PC-3 (cell line): ENCODE measurements around the gene OR8A1. TPM values are rescaled to one million over a fixed set of nuclear protein-coding genes. Genes with fewer than 3 reads are reported as not detected.

Experiments
- ATAC-seq: fragments of 200-7000 bp; cut with Tn5 transposase; 2 replicates; pipeline ENCODE4 v1.9.1; 2020; ENCODE audit warnings: mild to moderate bottlenecking, moderate library complexity
- BruUV-seq: library from RNA; stranded (reverse); fragments of 400-500 nt; replicated peaks from 2 replicates; lab custom pipeline; 2021; lab: Mats Ljungman, UMichigan
- CTCF ChIA-PET: fragments of 300-600 bp; sonication (Branson Sonifier 250); formaldehyde crosslinking; loops from one replicate; lab custom pipeline; 2022; ENCODE audit warnings: antibody characterized with exemption; lab: Charles Lee
- POLR2A ChIA-PET: fragments of 300-600 bp; sonication (Branson Sonifier 250); formaldehyde crosslinking; loops from one replicate; lab custom pipeline; 2022; ENCODE audit warnings: antibody characterized with exemption; ENCODE audit not compliant: unreplicated experiment; lab: Charles Lee
- DNase-seq: peaks from one replicate; pipeline ENCODE4 v3.0.0-alpha.2; 2015
- H2AFZ ChIP-seq: fragments of 300-600 bp; sonication (generic); 2 replicates; pipeline ENCODE4 v1.6.0; 2016; ENCODE audit warnings: antibody characterized with exemption, low read length
- H3F3A ChIP-seq: fragments of 300-600 bp; sonication (generic); one replicate; pipeline ENCODE4 v1.6.0; 2017; ENCODE audit warnings: antibody characterized with exemption, low read length, control low read depth, mild to moderate bottlenecking; ENCODE audit not compliant: unreplicated experiment
- H3K27ac ChIP-seq: fragments of 300-600 bp; sonication (generic); 2 replicates; pipeline ENCODE4 v1.5.1; 2016; ENCODE audit warnings: mild to moderate bottlenecking, low read length
- H3K27me3 ChIP-seq: fragments of 300-600 bp; sonication (generic); 2 replicates; pipeline ENCODE4 v1.6.1; 2016; ENCODE audit warnings: low read length, mixed read lengths
- H3K36me3 ChIP-seq: fragments of 300-600 bp; sonication (generic); 2 replicates; pipeline ENCODE4 v1.6.1; 2016; ENCODE audit warnings: low read depth, mixed run types, low read length, mixed read lengths
- H3K4me1 ChIP-seq: fragments of 300-600 bp; sonication (generic); 2 replicates; pipeline ENCODE4 v1.5.1; 2016; ENCODE audit warnings: low read length; ENCODE audit not compliant: insufficient read depth
- H3K4me2 ChIP-seq: fragments of 300-600 bp; sonication (generic); 2 replicates; pipeline ENCODE4 v1.6.0; 2016; ENCODE audit warnings: low read length
- H3K4me3 ChIP-seq: fragments of 300-600 bp; sonication (generic); 2 replicates; pipeline ENCODE4 v1.5.1; 2016; ENCODE audit warnings: mild to moderate bottlenecking, low read length, mixed read lengths
- H3K79me2 ChIP-seq: fragments of 300-600 bp; sonication (generic); 2 replicates; pipeline ENCODE4 v1.6.1; 2017; ENCODE audit warnings: low read length, mixed read lengths
- H3K9ac ChIP-seq: fragments of 300-600 bp; sonication (generic); 2 replicates; pipeline ENCODE4 v1.6.0; 2016; ENCODE audit warnings: mild to moderate bottlenecking, low read length
- H3K9me2 ChIP-seq: fragments of 300-600 bp; sonication (generic); replicated peaks from 2 replicates; pipeline ENCODE4 v1.6.1; 2016; ENCODE audit warnings: mixed run types, low read length, mixed read lengths
- H3K9me3 ChIP-seq: fragments of 300-600 bp; sonication (generic); 2 replicates; pipeline ENCODE4 v1.6.1; 2016; ENCODE audit warnings: low read length, mixed read lengths
- H4K20me1 ChIP-seq: fragments of 300-600 bp; sonication (generic); 2 replicates; pipeline ENCODE4 v1.6.1; 2016; ENCODE audit warnings: low read length, mixed read lengths
- CTCF ChIP-seq: fragments of 300-600 bp; sonication (generic); conservative IDR thresholded peaks from 2 replicates; pipeline ENCODE4 v1.5.1; 2017; ENCODE audit warnings: antibody characterized with exemption, low read depth, mild to moderate bottlenecking, low read length
- EZH2 ChIP-seq: fragments of 300-600 bp; sonication (generic); IDR thresholded peaks from one replicate; pipeline ENCODE4 v1.6.1; 2017; ENCODE audit warnings: antibody characterized with exemption, mild to moderate bottlenecking, low read length; ENCODE audit not compliant: unreplicated experiment
- EZH2phosphoT487 ChIP-seq: fragments of 300-600 bp; sonication (generic); IDR thresholded peaks from 2 replicates; pipeline ENCODE4 v1.6.1; 2018; ENCODE audit warnings: mild to moderate bottlenecking, antibody characterized with exemption, low read length, borderline replicate concordance
- intact Hi-C: fragments of 100-400 bp; cut with micrococcal nuclease; formaldehyde crosslinking; loops from 2 replicates; pipeline ENCODE4 v1.9.0; 2023
- total RNA-seq: library from RNA; depleted of rRNA; stranded (reverse); fragments of >200 nt; gene quantifications from 2 replicates; pipeline ENCODE4 v1.2.3, GENCODE V29; 2014

The OR8A1 gene
- total RNA-seq, 1 experiment from 2014 or later = 0.04 TPM

GRCh38 chr11:124591430-124591829 is 21.6 kb downstream of the OR8A1 start:
- TF ChIP-seq CTCF (no peak), EZH2phosphoT487 (no peak), EZH2 (no peak)
- intact Hi-C loops = no loop called here
- Histone ChIP-seq H3K4me3 (no peak overlapping the region), H3F3A (no peaks in the 10 kb centered on the region), H3K9me2 (no peaks in the 10 kb centered on the region), H2AFZ (no peak overlapping the region), H4K20me1 (no peaks in the 10 kb centered on the region), H3K27me3 (peaks cover 84% of the 10 kb centered on the region), H3K27ac (no peak overlapping the region), H3K4me2 (no peak overlapping the region), H3K36me3 (no peaks in the 10 kb centered on the region), H3K4me1 (no peaks in the 10 kb centered on the region), H3K9ac (no peak overlapping the region), H3K79me2 (no peaks in the 10 kb centered on the region), H3K9me3 (no peaks in the 10 kb centered on the region)
- DNase-seq (no peak), ATAC-seq (no peak)
- BruUV-seq = no TSS peak
- CTCF ChIA-PET = no interaction called here
- POLR2A ChIA-PET = no interaction called here

- peaks cover 92% of the 10 kb centered on the region for H3K27me3 ChIP-seq
- POLR2A ChIA-PET = no interaction called here
Observed at GRCh38 chr11:124592627-124593026, 22.8 kb downstream of the OR8A1 start.

More at GRCh38 chr11:124592627-124593026, 22.8 kb downstream of the OR8A1 start:
- H3K9me3 ChIP-seq = no peaks in the 10 kb centered on the region
- intact Hi-C loops = no loop called here
- H3K79me2 ChIP-seq = no peaks in the 10 kb centered on the region
- H4K20me1 ChIP-seq = no peaks in the 10 kb centered on the region
- no peak overlapping the region for H2AFZ ChIP-seq
- DNase-seq = no peak
- H3K9ac ChIP-seq = no peak overlapping the region
- H3K27ac ChIP-seq = no peak overlapping the region
- no peaks in the 10 kb centered on the region for H3F3A ChIP-seq
- ATAC-seq = no peak
- no peak overlapping the region for H3K4me2 ChIP-seq
- CTCF ChIA-PET = no interaction called here
- H3K4me1 ChIP-seq = no peaks in the 10 kb centered on the region
- TF ChIP-seq EZH2 (no peak), CTCF (no peak), EZH2phosphoT487 (no peak)
- no peaks in the 10 kb centered on the region for H3K9me2 ChIP-seq
- H3K36me3 ChIP-seq = no peaks in the 10 kb centered on the region
- no peak overlapping the region for H3K4me3 ChIP-seq
- no TSS peak for BruUV-seq
